Pulmonary artery endothelial cell (primary cell): Measurements from ENCODE around the gene ZNF655. TPM values are rescaled to one million over a fixed set of nuclear protein-coding genes. Genes with fewer than 3 reads are reported as not detected.

Experiments
- total RNA-seq: library from RNA; depleted of rRNA; stranded (reverse); fragments of >200 nt; gene quantifications from 2 replicates; pipeline ENCODE4 v1.2.3, GENCODE V29; 2014

The ZNF655 gene
- total RNA-seq, 1 donor from 2014 or later, result 8.2 TPM

Other genes with a start within 250 kb of the ZNF655 start
- gene ARPC1A, start 232.7 kb upstream of the ZNF655 start, total RNA-seq, result 214 and 272 TPM in 2 replicates
- gene ARPC1B, start 183.9 kb upstream of the ZNF655 start, total RNA-seq, result 757 and 888 TPM in 2 replicates
- gene PDAP1, start 150.0 kb upstream of the ZNF655 start, total RNA-seq, result 29.1 and 41.7 TPM in 2 replicates
- 92.2 and 116 TPM in 2 replicates for gene BUD31, start 149.7 kb upstream of the ZNF655 start, total RNA-seq
- 5.3 and 5.4 TPM in 2 replicates for gene PTCD1, start 119.8 kb upstream of the ZNF655 start, total RNA-seq
- 31.5 and 37.7 TPM in 2 replicates for gene CPSF4, start 119.7 kb upstream of the ZNF655 start, total RNA-seq
- gene ATP5MF, start 92.5 kb upstream of the ZNF655 start, total RNA-seq, result 253 and 290 TPM in 2 replicates
- 4.8 and 5.9 TPM in 2 replicates for gene ZNF789, start 85.8 kb upstream of the ZNF655 start, total RNA-seq
- gene ZNF394, start 58.4 kb upstream of the ZNF655 start, total RNA-seq, result 27.0 and 31.3 TPM in 2 replicates
- gene ZKSCAN5, start 54.0 kb upstream of the ZNF655 start, total RNA-seq, result 10.4 and 15.1 TPM in 2 replicates
- 4.8 and 5.4 TPM in 2 replicates for gene FAM200A, start 6.5 kb upstream of the ZNF655 start, total RNA-seq
- not detected in 2 replicates for gene TMEM225B, start 39.6 kb downstream of the ZNF655 start, total RNA-seq
- gene ZSCAN25, start 58.3 kb downstream of the ZNF655 start, total RNA-seq, result 12.5 and 14.2 TPM in 2 replicates
- gene CYP3A5, start 121.4 kb downstream of the ZNF655 start, total RNA-seq, result not detected in 2 replicates
- gene CYP3A7, start 176.6 kb downstream of the ZNF655 start, total RNA-seq, result not detected in 2 replicates
- not detected in 2 replicates for gene CYP3A4, start 225.5 kb downstream of the ZNF655 start, total RNA-seq